G401.6 (cell line): ENCODE data around the gene ATXN10.

Source experiments
- FAIRE-seq: peaks from 2 replicates; lab custom pipeline; 2012; peaks lifted over from hg19 to GRCh38; lab: Jason Lieb, UNC

Gene ATXN10

DNA sequence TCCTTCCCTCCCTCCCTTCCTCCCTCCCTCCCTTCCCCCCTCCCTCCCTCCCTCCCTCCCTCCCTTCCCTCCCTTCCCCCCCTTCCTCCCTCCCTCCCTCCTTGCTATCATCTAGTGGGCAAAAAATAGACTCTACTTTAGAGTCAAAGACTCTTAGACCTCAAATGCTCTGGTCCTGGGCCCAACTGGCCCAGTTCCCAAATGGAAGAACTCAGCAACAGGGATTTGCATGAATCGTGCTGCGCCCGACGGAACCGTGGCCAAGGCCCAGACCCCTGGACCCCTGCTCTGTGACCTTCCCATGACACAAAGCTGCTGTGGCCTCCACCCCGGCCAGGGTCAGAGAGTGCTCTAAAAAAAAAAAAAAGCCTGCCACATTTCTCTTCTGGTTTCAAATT, 207.9 kb downstream of the ATXN10 start:
- FAIRE-seq, result no peak

DNA sequence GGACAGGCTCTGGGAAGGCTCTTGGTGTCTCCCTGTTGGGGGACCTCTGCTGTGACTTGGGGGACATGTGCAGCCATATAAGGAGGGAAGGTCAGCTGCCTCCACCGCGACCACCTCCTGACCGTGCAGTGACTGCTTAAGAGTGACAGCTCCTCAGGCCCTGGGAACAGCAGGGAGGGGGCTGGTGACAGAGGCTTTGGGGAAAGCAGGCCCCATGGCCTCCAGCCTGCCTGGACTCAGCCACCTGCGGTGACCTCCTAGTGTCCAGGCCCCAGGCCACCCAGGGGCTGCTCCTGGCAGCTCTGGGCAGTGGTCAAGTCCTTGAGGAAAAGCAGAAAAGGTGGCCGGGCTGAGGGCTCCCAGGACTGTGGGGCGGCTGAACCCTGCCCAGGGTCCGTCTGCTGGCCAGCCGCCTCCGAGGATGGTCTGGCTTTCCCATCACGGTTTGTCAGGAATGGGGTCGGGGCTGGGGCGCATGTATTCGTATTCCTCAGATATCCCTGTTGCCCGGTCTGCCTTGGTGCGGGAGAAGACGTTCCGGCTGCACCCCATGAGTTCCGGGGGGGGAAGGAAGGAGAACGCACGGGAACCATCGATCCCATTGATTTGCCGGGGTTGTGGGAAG, 208.6 kb downstream of the ATXN10 start:
- FAIRE-seq, result no peak

DNA sequence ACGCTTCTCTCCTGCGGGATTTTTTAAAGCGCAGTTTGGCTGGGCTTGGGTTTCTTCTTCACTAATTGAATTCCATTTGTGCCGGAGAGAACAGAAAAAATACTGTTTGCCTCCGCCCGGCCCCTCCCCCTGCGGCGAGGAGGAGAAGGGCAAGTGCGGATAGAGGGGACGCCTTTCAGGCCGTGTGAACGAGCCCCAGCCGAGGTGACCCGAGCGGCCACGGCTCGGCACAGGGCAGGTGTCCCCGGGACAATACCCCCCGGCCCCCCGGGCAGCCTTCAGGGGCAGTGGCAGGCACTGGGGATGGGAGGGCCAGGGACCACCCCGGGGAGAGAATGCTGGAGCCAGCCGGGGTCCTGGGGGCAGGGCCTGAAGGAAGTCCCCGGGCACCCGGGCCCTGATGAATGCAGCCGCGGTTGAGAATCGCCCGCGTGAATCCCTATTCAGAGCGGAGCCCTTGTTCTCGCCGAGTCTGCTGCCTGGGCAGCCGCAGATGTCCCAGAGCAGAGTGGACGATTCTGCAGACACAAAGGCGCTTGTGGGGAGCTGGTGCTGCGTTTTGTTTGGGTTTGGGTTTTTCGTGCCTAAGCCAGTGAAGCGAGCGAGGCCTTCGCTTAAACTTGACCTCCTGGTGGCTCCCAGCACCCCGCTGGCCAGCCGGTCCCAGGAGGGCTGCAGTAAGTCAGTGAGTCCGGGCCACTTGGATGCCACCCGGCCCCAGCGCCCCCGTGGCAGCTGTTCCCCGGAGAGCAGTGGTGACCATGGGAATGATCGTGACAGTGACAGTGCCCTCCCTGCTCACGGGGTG, 209.3 kb downstream of the ATXN10 start:
- FAIRE-seq, result no peak

DNA sequence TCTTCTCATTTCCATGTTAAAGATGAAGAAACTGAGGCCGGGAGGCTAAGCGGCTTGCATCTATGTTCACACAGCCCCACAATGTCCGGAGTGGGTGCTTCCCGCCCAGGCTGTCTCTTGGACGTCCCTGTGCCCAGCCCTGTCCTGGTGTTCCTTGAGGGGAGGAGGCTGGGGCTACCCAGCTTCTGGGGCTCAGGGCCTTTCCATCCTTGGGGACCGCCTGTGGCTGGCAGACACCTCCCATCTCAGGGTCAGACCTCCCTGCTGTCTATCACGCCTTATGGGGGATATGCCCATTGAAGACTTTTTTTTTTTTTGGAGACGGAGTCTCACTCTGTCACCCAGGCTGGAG, 209.9 kb downstream of the ATXN10 start:
- no peak for FAIRE-seq

DNA sequence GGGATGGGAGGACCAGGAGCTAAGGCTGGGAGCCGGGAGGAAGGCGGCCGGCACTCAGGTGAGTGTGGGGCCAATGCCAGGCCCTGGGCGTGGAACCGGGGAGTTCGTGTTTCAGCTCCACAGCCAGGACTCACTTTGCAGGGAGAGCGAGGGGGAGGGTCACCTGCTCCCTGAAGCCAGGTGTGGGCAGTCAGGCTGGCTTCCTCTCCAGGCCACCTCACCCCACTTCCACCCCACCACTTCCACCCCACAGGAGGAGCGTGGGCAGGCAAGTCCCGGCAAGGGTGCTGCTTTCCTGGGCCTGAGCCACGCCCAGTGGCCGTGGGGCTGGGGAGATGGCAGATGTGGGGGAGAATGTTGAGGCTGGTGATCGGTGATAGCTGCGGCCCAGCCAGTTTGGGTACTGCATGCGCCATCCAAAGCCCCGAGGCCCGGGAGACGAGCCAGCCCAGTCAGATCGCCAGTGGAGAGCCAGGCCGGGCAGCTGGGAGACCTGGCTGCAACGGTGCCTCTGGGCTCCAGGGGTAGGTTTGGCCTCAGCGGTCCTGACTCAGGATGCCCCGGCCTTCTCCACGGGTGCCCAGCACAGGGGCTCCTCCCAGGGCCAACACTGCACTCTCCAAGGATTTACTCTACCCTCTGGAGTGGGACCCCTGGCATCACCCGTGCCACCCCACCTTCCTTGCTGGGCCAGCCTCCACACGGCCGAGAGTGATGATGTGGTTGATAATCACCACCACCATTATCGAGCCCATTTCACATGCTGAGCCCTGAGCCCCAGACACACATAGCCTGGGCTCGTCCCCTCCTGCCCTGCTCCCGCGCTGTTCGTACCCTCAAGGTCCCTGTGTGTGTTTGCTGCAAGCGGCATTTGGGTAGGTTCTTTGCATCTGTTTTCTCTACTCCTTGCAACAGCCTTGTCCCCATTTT, 211.5 kb downstream of the ATXN10 start:
- no peak for FAIRE-seq

DNA sequence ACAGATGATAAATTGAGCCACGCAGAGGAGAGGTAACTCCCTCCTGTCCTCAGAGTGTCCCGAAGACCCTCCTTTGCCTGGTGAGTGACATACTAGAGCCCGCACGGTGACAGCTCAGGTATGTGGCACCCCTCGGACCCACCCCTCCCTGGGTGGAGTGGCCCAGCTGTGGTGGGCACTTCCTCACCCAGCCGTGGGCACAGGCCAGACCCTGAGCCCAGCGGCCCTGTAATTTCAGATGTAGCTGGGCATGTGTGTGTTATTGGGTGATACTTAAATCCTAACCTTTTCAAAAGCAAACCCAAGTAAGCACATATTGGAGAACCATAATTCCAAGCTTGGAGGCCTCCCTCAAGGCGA, 212.2 kb downstream of the ATXN10 start:
- no peak for FAIRE-seq

DNA sequence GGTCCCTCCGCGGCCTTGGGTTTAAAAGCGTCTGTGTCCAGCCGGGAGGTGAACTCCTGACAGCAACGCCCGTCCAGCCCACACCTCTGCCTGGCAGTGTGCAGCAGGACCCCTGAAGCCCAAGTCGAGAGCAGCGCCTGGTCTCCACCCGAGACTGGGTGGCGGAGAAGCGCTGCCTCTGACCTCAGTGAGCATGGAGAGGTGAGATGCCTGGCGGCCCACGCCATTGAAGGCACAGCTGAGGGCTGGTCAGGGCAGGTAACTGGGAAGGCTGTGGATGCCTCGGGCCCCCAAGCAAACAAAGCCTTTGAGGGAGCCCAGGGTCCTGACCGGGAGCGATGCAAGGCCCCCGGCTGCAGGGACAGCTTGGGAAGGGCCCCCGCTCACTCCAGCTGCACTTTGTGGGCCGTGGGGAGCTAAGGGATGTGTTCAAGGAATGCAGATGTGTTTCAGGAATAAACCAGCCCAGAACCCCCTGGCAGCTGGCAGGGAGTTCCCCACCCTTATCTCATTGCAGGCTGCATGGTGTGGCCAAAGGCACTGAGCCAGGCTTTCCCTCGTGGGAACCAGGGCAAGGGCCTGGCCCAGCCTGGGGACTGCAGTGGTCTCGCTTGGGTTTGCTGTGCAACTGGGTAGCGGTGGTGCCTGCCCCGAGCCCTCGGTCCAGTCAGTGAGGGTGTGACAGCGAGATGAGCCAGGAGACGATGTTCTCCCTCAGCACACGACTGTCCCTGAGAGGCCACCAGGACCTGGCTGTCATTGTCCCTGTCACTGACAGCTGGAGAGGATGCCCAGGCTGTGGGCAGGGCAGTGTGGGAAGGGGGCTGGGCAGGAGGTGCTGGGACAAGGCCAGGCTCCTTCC, 212.8 kb downstream of the ATXN10 start:
- FAIRE-seq, result no peak

DNA sequence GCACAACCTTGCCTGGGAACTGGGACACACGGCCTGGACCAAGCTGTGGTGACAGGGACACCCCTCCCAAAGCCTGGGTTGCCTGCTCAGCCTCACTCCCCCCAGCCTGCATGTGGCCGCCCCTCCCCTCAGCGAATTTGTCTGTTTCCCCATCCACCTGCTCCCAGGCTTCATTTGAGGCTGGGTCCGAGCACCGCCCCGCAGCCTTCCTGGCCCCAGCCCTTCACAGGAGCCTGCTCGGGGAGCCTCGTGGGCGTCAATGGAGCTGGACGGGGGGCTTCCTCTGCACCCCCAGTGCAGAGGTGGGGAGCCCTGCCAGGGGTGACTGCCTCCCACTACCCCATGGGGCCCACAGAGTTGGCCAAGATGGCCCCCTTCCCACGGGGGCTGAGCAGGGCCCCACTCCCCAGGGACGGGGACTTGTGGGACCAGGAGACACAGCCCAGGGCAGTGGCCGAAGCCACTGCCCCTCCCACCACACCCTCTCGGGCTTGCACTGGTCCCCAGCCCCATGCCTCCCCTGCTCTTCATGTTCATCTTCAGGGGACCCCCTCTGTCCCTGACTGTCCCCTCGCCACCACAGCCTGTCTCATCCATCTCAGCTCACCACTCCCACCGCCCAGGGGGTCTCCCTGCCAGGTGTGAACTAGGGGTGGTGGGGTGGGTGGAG, 213.7 kb downstream of the ATXN10 start:
- no peak for FAIRE-seq

DNA sequence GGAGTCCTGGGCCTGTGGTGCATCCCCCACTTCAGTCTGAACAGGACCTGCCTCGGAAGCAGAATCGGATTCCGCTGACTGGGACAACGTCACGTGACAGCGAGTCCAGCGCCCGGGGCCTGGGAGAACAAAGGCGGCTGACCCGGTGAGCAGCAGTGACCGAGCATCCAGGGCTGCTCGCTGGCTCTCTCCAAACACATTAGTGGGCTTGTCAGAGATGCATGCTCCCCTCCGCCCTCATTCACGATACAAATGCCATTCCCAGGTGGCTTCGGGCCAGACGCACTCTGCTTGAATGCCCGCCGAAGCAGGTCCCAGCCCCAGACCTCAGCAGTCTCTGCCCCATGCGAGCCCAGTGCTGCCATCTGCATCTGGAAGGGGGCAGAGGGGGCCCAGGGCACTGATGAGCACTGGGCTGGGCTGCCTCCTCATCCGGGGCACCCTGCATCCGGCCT, 214.3 kb downstream of the ATXN10 start:
- no peak for FAIRE-seq

DNA sequence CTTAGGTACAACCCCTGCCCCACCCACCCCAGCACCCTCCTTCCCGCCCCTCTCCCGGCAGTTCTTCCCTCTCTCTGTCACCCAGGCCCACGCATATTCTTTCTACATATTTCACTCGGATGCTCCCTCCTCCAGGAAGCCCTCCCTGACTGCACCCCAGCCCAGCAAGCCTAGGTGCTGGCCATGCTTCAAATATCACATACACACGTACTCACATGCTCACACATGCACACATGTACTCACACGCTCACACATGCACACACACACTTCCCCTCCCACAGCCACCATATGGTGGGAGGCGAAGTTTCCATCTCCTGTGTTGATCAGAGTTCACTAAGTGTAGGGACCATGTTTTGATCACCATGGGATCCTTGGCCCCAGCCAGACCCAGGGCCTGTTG, 214.9 kb downstream of the ATXN10 start:
- FAIRE-seq, result no peak

DNA sequence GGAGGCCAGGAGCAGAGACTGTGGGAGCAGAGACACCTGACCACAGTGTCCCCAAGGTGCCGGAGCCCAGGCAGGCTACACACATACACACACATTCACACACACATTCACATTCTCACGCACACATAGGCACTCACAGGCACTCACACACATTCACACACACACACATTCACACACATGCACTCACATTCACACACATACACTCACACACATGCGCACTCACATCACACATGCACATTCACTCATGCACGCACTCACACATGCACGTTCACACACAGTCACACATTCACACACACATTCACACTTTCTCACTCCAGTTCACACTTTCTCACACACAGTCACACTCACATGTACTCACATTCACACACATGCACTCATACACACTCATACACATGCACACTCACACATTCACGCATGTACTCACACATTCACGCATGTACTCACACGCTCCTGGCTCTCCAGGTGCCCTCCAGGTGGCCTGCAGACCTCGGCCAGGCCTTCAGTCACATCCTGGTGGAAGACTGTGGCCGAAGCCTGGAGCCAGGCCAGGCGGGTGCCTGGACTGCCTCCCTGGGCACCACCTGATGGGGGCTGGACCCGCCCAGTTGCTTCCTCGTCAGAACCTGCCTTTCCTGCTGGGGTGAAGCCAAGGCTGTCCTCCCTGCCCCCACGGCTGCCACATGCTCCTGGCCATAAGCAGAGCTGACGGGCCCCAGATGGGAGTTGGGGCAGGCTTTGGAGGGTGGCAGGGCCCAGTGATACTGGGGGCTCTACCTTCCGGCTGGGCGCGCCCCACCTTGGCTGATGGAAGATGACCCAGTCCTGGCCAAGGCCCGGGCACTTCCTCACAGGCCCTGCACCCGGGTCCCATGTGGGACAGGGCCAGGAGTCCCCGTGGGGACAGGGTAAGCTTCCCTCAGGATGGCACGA, 215.8 kb downstream of the ATXN10 start:
- no peak for FAIRE-seq

DNA sequence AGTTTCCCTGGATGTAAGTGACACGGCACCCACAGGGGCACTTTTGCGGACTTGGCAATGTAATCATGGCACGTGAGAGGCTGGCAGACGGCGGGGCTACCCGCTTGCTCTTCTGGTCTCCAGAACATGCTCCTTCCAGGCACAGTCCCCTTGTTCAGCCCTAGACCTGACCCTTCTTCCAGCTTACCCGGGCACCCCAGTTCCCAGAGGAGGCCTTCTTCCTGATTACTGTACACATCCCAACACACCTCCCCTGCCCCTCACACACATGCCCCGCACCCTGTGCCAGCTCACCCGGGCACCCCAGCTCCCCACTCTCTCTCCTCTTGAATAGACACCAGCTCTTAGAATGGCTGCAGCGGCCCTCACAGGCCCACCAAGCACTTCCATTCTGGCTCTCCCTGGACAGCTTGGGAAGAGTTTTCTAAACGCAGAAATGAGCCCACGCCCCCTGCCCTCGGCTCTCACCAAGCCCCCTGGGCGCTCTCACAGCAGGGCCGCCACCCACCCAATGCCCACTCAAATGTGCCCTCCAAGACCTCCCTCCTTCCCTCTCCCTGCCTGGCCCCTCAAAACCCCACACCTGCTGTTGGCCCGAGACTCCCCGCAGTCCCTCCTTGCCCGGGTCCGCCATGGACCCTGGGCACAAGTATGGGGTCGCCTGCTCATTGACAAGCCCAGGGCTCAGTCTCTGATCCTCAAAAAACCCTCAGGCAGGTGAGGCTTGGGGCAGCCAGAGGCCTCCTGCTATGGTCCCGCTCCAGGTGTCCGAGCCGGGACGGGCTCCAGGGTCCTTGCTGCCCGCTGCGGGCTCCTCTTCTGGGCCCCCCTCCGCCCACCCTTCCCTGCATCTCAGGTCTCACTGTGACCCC, 216.8 kb downstream of the ATXN10 start:
- FAIRE-seq, result no peak

DNA sequence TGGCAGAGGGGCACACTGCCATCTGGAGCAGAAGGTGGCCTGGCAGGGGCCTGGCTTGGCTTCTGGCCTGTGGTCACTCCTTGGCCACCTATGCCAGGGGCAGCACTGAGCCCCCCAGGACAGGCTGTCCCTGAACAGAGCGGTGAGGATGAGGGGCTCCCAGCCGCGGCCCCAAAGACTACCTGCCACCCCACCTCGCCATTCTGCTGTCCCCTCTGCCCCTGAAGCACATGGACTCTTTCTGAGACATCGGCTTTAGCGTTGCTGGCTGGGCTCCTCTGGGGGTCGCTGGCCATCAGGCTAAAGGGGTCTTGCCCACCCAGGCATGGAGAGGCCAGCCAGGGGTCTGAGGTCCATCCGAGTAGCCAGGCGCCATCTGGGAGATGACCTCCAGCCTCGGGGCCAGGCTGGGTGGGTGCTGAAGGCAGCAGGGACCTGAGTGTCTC, 217.5 kb downstream of the ATXN10 start:
- FAIRE-seq, result no peak

DNA sequence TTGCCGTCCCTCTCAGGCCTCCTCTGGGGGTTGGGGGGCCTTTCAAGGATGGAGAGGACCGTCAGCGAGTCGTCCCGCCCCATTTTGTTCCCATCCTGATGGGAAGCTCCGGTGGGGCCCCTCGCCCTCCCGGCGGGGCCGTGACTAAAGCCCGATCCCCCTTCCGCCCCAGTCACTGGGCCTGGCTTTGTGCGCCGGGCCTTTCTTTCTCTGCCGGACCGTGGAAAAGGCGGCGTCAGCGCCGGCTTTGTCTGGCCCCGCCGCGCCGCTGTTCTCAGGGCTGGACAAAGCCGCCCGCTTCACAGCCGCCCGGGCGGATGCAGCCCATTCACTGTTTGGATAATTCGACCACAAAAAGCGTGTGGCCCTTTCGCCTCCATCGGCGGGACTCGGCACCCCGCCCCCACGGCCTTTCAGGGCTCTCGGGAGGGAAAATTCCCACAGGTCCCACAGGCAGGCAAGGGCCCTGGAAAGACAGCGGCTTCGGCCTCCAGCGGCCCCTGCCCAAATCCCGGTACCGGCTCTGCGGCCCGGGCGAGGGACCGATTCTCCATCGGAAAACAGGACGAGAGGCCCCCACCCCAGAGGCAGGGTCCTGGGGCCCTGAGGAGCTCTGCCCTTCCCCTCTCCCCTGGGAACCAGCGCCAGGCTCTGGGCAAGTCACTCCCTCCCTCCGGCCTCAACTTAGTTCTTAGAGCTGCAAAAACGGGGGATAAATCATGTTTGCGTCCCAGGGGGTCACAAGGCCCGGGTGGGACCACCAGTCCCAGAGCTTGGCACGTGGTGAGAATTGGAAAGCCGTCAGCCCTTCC, 218.1 kb downstream of the ATXN10 start:
- no peak for FAIRE-seq

DNA sequence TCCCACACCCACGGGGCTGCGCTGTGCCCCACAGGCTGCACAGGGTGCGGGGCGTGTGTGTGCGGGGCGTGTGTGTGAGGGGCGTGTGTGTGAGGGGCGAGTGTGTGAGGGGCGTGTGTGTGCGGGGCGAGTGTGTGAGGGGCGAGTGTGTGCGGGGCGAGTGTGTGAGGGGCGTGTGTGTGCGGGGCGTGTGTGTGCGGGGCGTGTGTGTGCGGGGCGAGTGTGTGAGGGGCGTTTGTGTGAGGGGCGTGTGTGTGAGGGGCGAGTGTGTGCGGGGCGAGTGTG, 218.7 kb downstream of the ATXN10 start:
- no peak for FAIRE-seq

DNA sequence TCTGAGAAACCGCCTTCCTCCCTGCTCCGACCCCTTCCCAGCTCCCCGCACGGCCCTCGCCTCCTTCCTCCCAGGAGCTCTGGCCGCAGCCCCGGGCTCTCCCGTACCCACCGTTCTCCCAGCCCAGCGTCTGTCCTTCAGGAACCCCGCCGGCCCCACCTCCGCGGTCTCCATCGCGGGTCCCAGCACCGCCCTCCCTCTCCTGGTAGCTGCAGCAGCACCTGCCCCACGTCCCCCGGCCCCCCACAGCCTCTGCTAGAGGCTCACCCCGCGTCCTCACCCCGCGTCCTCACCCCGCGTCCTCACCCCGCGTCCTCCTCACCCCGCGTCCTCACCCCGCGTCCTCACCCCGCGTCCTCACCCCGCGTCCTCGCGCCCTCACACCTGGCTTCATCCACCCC, 219.4 kb downstream of the ATXN10 start:
- FAIRE-seq, result no peak

DNA sequence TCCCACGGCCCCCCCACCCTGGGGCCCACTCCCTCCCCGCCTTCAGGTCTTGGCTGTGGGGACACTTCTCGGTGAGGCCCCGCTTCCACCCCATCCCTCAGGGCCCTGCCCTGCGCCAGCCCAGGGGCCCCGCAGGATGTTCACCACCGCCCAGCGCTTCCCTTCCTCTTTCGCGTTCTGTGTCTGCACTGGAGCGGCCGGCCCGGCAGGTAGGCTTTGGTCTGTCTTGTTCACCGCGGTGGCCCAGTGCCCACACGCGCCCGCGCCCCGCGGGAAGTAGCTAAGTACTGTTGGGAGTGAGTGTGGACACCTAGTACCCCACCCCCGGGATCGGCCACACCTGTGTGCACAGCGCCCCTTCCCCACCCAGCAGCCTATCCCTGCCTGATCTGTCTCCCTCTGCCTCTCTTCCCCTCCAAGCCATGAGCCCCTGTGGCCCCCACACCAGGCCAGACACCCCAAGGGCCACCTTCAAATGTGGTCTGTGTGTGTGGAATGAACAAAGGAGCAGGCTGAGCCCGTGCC, 219.9 kb downstream of the ATXN10 start:
- FAIRE-seq, result no peak

DNA sequence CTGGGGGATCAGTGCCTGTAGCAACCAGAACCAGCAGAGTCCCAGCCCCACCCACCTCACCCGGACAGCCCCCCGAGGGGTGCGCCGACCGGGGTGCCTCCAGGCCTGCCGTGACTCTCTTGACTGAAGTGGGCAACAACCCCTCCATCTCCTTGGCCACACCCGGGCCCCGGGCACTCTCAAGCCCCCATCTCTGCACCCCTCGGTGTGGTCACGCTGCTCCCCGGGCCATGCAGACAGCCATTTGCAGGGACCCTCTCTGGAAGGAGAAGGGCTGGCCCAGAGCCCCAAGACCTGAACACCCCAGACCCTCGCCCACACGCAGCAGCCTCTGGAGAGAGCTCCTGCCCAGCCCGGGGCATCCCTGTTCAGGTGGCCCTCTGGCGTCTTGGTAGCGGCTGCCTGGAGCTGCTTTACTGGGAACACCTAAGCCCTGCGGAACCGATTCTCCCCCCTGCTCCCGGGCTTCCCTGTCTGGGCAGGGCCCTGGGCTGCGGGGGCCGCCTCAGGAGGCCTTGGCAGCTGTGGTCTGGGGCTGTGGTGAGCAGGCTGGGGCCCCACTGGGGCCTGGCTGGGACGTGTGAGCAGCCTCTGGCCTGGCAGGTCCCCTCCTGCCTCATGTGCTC, 220.5 kb downstream of the ATXN10 start:
- no peak for FAIRE-seq
